B cell (primary cell): Measurements from ENCODE around the gene ARHGEF26.

Source experiments
- EZH2 ChIP-seq: IDR thresholded peaks from 2 replicates; pipeline ENCODE4 v1.6.1; 2012; ENCODE audit warnings: borderline replicate concordance, low read depth, mild to moderate bottlenecking, moderate library complexity, low read length; ENCODE audit not compliant: insufficient read depth, poor library complexity, severe bottlenecking
- TF ChIP-seq, protein P1 (sequence below): fragments of 200-600 bp; IDR thresholded peaks from one replicate; pipeline ENCODE4 v1.8.0; 2022; ENCODE audit warnings: antibody characterized with exemption, mild to moderate bottlenecking

GRCh38 chr3:154074966-154075365 is 46.2 kb upstream of the ARHGEF26 start:
- TF ChIP-seq, protein P1, sequence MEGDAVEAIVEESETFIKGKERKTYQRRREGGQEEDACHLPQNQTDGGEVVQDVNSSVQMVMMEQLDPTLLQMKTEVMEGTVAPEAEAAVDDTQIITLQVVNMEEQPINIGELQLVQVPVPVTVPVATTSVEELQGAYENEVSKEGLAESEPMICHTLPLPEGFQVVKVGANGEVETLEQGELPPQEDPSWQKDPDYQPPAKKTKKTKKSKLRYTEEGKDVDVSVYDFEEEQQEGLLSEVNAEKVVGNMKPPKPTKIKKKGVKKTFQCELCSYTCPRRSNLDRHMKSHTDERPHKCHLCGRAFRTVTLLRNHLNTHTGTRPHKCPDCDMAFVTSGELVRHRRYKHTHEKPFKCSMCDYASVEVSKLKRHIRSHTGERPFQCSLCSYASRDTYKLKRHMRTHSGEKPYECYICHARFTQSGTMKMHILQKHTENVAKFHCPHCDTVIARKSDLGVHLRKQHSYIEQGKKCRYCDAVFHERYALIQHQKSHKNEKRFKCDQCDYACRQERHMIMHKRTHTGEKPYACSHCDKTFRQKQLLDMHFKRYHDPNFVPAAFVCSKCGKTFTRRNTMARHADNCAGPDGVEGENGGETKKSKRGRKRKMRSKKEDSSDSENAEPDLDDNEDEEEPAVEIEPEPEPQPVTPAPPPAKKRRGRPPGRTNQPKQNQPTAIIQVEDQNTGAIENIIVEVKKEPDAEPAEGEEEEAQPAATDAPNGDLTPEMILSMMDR = no peak
- TF ChIP-seq EZH2 = no peak
